ENCODE results near the gene CAMSAP3. TPM values are rescaled to one million over a fixed set of nuclear protein-coding genes. Genes with fewer than 3 reads are reported as not detected.

Gene CAMSAP3
- total RNA-seq, 4 donors from 2014 or later: 0.11 to 0.42 (median 0.18) TPM

DNA sequence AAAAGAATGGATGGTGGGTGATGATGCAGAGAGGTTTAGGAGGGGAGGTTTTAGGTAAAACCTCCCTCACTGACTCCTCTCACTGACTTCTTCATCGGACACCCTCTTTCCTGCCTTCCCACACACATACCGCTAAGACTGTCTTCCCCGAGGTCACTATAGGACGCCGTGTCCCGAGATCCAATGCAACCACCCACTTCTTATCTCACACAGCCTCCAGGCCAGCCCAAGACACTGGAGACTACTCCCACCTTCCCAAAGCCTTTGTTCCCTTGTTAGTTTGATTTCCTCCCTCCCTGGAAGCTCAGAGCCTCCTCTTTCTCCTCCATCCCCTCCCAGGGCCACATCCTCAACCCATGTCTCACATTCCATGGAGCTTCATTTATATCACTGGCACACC, 16.5 kb upstream of the CAMSAP3 start:
- Histone ChIP-seq H3K36me3 (no peaks in the 10 kb centered on the region), H3K9me3 (no peaks in the 10 kb centered on the region), H3K27me3 (no peaks in the 10 kb centered on the region), H3K4me1 (no peaks in the 10 kb centered on the region), H3K27ac (replicated peaks in 1 of 4) (no peak overlapping the region), H3K4me3 (no peak overlapping the region)
- 75% methylated on average over 6 of the region's 6 CpGs for WGBS
- TF ChIP-seq POLR2AphosphoS5 (IDR thresholded peaks at IDR 0.05): no peak
- no peak for TF ChIP-seq CTCF (IDR thresholded peaks at IDR 0.05)
- no peak for TF ChIP-seq EP300 (IDR thresholded peaks at IDR 0.05)
- TF ChIP-seq POLR2A (IDR thresholded peaks at IDR 0.05; ENCODE audit: low read depth): no peak
- intact Hi-C loops (cut with DNase I): no loop called here
- DNase-seq (ENCODE audit: extremely low spot score): no peak

GRCh38 chr19:7582446-7582845, 13.2 kb upstream of the CAMSAP3 start:
- Histone ChIP-seq H3K27me3 (no peaks in the 10 kb centered on the region), H3K27ac (replicated peaks in 1 of 4) (no peak overlapping the region), H3K36me3 (no peaks in the 10 kb centered on the region), H3K9me3 (no peaks in the 10 kb centered on the region), H3K4me3 (no peak overlapping the region), H3K4me1 (no peaks in the 10 kb centered on the region)
- TF ChIP-seq EP300 (IDR thresholded peaks at IDR 0.05) (no peak), POLR2AphosphoS5 (IDR thresholded peaks at IDR 0.05) (no peak), CTCF (IDR thresholded peaks at IDR 0.05) (no peak), POLR2A (IDR thresholded peaks at IDR 0.05; ENCODE audit: low read depth) (no peak)
- intact Hi-C loops (cut with DNase I): no loop called here
- no peak for DNase-seq (ENCODE audit: extremely low spot score)
- 50% methylated on average over 11 of the region's 11 CpGs for WGBS

- H3K4me3 ChIP-seq: no peak overlapping the region
- H3K27me3 ChIP-seq: peaks cover 0 to 45% (median 0%) of the 10 kb centered on the region in 4 donors
- H3K27ac ChIP-seq (replicated peaks in 1 of 4): no peak overlapping the region
- intact Hi-C loops (cut with DNase I): no loop called here
- no peaks in the 10 kb centered on the region for H3K9me3 ChIP-seq
- no peaks in the 10 kb centered on the region for H3K36me3 ChIP-seq
- TF ChIP-seq CTCF (IDR thresholded peaks at IDR 0.05) (no peak), EP300 (IDR thresholded peaks at IDR 0.05) (no peak), POLR2A (IDR thresholded peaks at IDR 0.05; ENCODE audit: low read depth) (no peak), POLR2AphosphoS5 (IDR thresholded peaks at IDR 0.05) (no peak)
- DNase-seq (ENCODE audit: extremely low spot score): no peak
- no peaks in the 10 kb centered on the region for H3K4me1 ChIP-seq
- 89% methylated on average over 6 of the region's 7 CpGs for WGBS
These were observed 5.8 kb upstream of the CAMSAP3 start for GRCh38 chr19:7589822-7590221.

GRCh38 chr19:7590256-7590655, 5.4 kb upstream of the CAMSAP3 start:
- WGBS: 71% methylated on average over 3 of the region's 8 CpGs
- no peak for TF ChIP-seq CTCF (IDR thresholded peaks at IDR 0.05)
- TF ChIP-seq POLR2AphosphoS5 (IDR thresholded peaks at IDR 0.05): no peak
- TF ChIP-seq EP300 (IDR thresholded peaks at IDR 0.05): no peak
- TF ChIP-seq POLR2A (IDR thresholded peaks at IDR 0.05; ENCODE audit: low read depth): no peak
- peaks cover 0 to 49% (median 2%) of the 10 kb centered on the region in 4 donors for H3K27me3 ChIP-seq
- H3K4me3 ChIP-seq: no peak overlapping the region
- no peak overlapping the region for H3K27ac ChIP-seq (replicated peaks in 1 of 4)
- intact Hi-C loops (cut with DNase I): no loop called here
- no peaks in the 10 kb centered on the region for H3K36me3 ChIP-seq
- peaks cover 0 to under 1% (median under 1%) of the 10 kb centered on the region in 4 donors for H3K4me1 ChIP-seq
- DNase-seq (ENCODE audit: extremely low spot score): no peak
- H3K9me3 ChIP-seq: no peaks in the 10 kb centered on the region

Data from esophagus muscularis mucosa (tissue), 4 donors.